SK-N-SH treated with all-trans-retinoic acid at 6 μM for 48 hours (cell line): ENCODE results near the gene CLEC4E.

Source experiments
- BACH2 ChIP-seq: fragments of 250-450 bp; sonication (Bioruptor Pico); IDR thresholded peaks from 2 replicates; pipeline ENCODE4 v1.9.0; 2021; ENCODE audit warnings: mild to moderate bottlenecking, borderline replicate concordance
- ESRRG ChIP-seq: fragments of 250-450 bp; sonication (Bioruptor Pico); IDR thresholded peaks from 2 replicates; pipeline ENCODE4 v1.6.1; 2021; ENCODE audit warnings: mild to moderate bottlenecking
- OSR1 ChIP-seq: fragments of 250-450 bp; sonication (Bioruptor Pico); IDR thresholded peaks from 2 replicates; pipeline ENCODE4 v1.8.0; 2022; ENCODE audit warnings: moderate library complexity, mild to moderate bottlenecking, inconsistent platforms
- ZFP30 ChIP-seq: fragments of 450-650 bp; formaldehyde crosslinking; IDR thresholded peaks from 2 replicates; pipeline ENCODE4 v1.5.0; 2022; ENCODE audit warnings: mild to moderate bottlenecking, moderate library complexity

DNA sequence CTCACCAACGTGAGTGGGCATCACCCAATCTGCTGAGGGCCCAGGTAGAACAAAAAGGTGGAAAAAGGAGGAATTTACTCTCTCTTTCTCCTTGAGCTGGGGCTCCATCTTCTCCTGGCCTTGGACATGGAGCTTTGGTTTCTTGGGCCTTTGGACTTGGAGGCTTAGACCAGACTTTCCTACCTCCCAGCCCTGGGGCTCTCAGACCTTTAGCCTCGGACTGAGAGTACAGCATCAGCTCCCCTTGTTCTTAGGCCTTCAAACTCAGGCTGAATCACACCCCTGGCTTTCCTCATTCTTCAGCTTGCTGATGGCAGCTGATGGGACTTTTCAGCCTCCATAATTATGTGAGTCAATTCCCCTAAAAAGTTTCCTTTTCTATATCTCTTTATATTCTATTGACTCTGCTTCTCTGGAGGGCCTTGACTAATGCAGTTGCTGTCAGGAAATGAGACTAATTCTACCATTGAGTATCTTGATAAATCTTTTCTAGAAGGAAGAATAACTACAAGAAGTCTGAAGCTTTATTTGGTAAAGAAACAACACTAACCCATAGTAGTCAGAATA, 15.9 kb upstream of the CLEC4E start:
- TF ChIP-seq BACH2 (CRISPR knock-in tag) (no peak), OSR1 (CRISPR knock-in tag) (no peak), ESRRG (no peak), ZFP30 (CRISPR knock-in tag) (no peak)
